Caki2 (cell line): ENCODE measurements around the gene IFIT5. TPM values are rescaled to one million over a fixed set of nuclear protein-coding genes. Genes with fewer than 3 reads are reported as not detected.
"Not testable (repeated sequence)": the region's sequence is repeated elsewhere in the genome, so short reads cannot be mapped to it uniquely, and the experiment has no call there.

Experiments used
- DNase-seq: peaks from one replicate; pipeline ENCODE4 v3.0.0-alpha.2; 2015; ENCODE audit warnings: low read depth
- in situ Hi-C: cut with HindIII; loops from 2 replicates; pipeline ENCODE4 v1.10.0; 2016; ENCODE audit warnings: low sequenced_read_pairs, low pct_unique_long_range_greater_than_20kb, mixed read lengths
- total RNA-seq: library from RNA; depleted of rRNA; stranded (reverse); fragments of >200 nt; shearing (Covaris generic); gene quantifications from 2 replicates; pipeline ENCODE4 v1.2.3, GENCODE V29; 2014; ENCODE audit warnings: low replicate concordance

The IFIT5 gene
- total RNA-seq, 1 experiment from 2014 or later = 16.0 TPM

- in situ Hi-C loops, DNase-seq: not testable (repeated sequence)
Observed at GRCh38 chr10:89391226-89391576, 23.2 kb upstream of the IFIT5 start.

- in situ Hi-C loops = no loop called here
- peak; percentile 78 for DNase-seq
Observed at GRCh38 chr10:89391907-89392756, 22.2 kb upstream of the IFIT5 start, which contains the start of gene IFIT1. Gene IFIT1, plus strand, starts transcription at chr10:89392623. Its CDS starts 90 bp downstream, at chr10:89392713.

GRCh38 chr10:89392974-89393373 lies 21.4 kb upstream of the IFIT5 start:
- peak; percentile 33 for DNase-seq
- in situ Hi-C loops = no loop called here

- in situ Hi-C loops = no loop called here
- no peak for DNase-seq
Observed at GRCh38 chr10:89393898-89394297, 20.5 kb upstream of the IFIT5 start.

GRCh38 chr10:89395141-89395540 lies 19.2 kb upstream of the IFIT5 start:
- in situ Hi-C loops = no loop called here
- no peak for DNase-seq

- DNase-seq = no peak
- in situ Hi-C loops = no loop called here
Observed at GRCh38 chr10:89398003-89398749, 16.2 kb upstream of the IFIT5 start.

GRCh38 chr10:89399956-89400355 lies 14.4 kb upstream of the IFIT5 start:
- DNase-seq = no peak
- in situ Hi-C loops = no loop called here

- in situ Hi-C loops = no loop called here
- no peak for DNase-seq
Observed at GRCh38 chr10:89403043-89403442, 11.3 kb upstream of the IFIT5 start.

GRCh38 chr10:89404104-89405047 lies 10.0 kb upstream of the IFIT5 start:
- DNase-seq = peak; percentile 44

GRCh38 chr10:89406178-89406577 lies 8.2 kb upstream of the IFIT5 start:
- in situ Hi-C loops, DNase-seq: not testable (repeated sequence)

More at GRCh38 chr10:89404104-89405047, 10.0 kb upstream of the IFIT5 start:
- in situ Hi-C loops = no loop called here

- in situ Hi-C loops, DNase-seq: not testable (repeated sequence)
Observed at GRCh38 chr10:89407792-89408191, 6.6 kb upstream of the IFIT5 start.

- in situ Hi-C loops, DNase-seq: not testable (repeated sequence)
Observed at GRCh38 chr10:89409282-89409681, 5.1 kb upstream of the IFIT5 start.

- in situ Hi-C loops, DNase-seq: not testable (repeated sequence)
Observed at GRCh38 chr10:89410551-89410950, 3.8 kb upstream of the IFIT5 start.

GRCh38 chr10:89411135-89411534 lies 3.2 kb upstream of the IFIT5 start:
- in situ Hi-C loops, DNase-seq: not testable (repeated sequence)

GRCh38 chr10:89412276-89412675 lies 2.1 kb upstream of the IFIT5 start:
- in situ Hi-C loops, DNase-seq: not testable (repeated sequence)

GRCh38 chr10:89413398-89413912 lies 913 bp upstream of the IFIT5 start:
- in situ Hi-C loops = no loop called here
- DNase-seq = no peak

GRCh38 chr10:89414879-89415821 lies 782 bp downstream of the IFIT5 start:
- in situ Hi-C loops = no loop called here
- DNase-seq = peak; percentile 77
